Measurements from ENCODE around the gene TSPAN5.

GRCh38 chr4:98639523-98639922 is 18.9 kb downstream of the TSPAN5 start:
- TF ChIP-seq CTCF (IDR thresholded peaks at IDR 0.05; ENCODE audit: insufficient read depth, low read depth, low read length) (no peak), EZH2 (IDR thresholded peaks at IDR 0.05; ENCODE audit: insufficient read depth, low read length) (no peak)
